HG02642 (cell line): ENCODE data around the gene MYO3A.
"Not testable (repeated sequence)": the region's sequence is repeated elsewhere in the genome, so short reads cannot be mapped to it uniquely, and the experiment has no call there.

Source experiments
- ATAC-seq: cut with Tn5 transposase; IDR thresholded peaks from one replicate; pipeline ENCODE4 v1.9.1; 2021; ENCODE audit warnings: mild to moderate bottlenecking; ENCODE audit not compliant: unreplicated experiment, poor library complexity

Gene MYO3A

GRCh38 chr10:26067680-26068079, 133.7 kb downstream of the MYO3A start:
- ATAC-seq = no peak

GRCh38 chr10:26080971-26081370, 146.9 kb downstream of the MYO3A start:
- not testable (repeated sequence) for ATAC-seq

- ATAC-seq = no peak
Observed at GRCh38 chr10:26081459-26081858, 147.4 kb downstream of the MYO3A start.

GRCh38 chr10:26085549-26085948, 151.5 kb downstream of the MYO3A start:
- no peak for ATAC-seq

- no peak for ATAC-seq
Observed at GRCh38 chr10:26087666-26088065, 153.6 kb downstream of the MYO3A start.

- ATAC-seq = no peak
Observed at GRCh38 chr10:26090026-26090425, 156.0 kb downstream of the MYO3A start.

GRCh38 chr10:26090762-26091161, 156.7 kb downstream of the MYO3A start:
- no peak for ATAC-seq

- ATAC-seq = no peak
Observed at GRCh38 chr10:26093229-26093628, 159.2 kb downstream of the MYO3A start.

- no peak for ATAC-seq
Observed at GRCh38 chr10:26095781-26096180, 161.8 kb downstream of the MYO3A start.

- not testable (repeated sequence) for ATAC-seq
Observed at GRCh38 chr10:26097549-26097948, 163.5 kb downstream of the MYO3A start.

- ATAC-seq = no peak
Observed at GRCh38 chr10:26112532-26112931, 178.5 kb downstream of the MYO3A start.

GRCh38 chr10:26138613-26139012, 204.6 kb downstream of the MYO3A start:
- ATAC-seq = no peak

GRCh38 chr10:26156019-26156418, 222.0 kb downstream of the MYO3A start:
- ATAC-seq = no peak

- no peak for ATAC-seq
Observed at GRCh38 chr10:26157734-26158133, 223.7 kb downstream of the MYO3A start.

GRCh38 chr10:26169466-26169865, 235.4 kb downstream of the MYO3A start:
- no peak for ATAC-seq

- ATAC-seq = no peak
Observed at GRCh38 chr10:26172131-26172530, 238.1 kb downstream of the MYO3A start.

- ATAC-seq = no peak
Observed at GRCh38 chr10:26173837-26174236, 239.8 kb downstream of the MYO3A start.

- ATAC-seq = no peak
Observed at GRCh38 chr10:26177341-26177740, 243.3 kb downstream of the MYO3A start.

GRCh38 chr10:26194275-26194674, 260.2 kb downstream of the MYO3A start:
- ATAC-seq = no peak

GRCh38 chr10:26197248-26197647, 263.2 kb downstream of the MYO3A start:
- no peak for ATAC-seq

- ATAC-seq = no peak
Observed at GRCh38 chr10:26198119-26198518, 264.1 kb downstream of the MYO3A start.

GRCh38 chr10:26199841-26200240, 265.8 kb downstream of the MYO3A start:
- no peak for ATAC-seq

- ATAC-seq = no peak
Observed at GRCh38 chr10:26205223-26205622, 271.2 kb downstream of the MYO3A start.
